PC-9 (cell line): ENCODE measurements around the gene PNPLA2. TPM values are rescaled to one million over a fixed set of nuclear protein-coding genes. Genes with fewer than 3 reads are reported as not detected.

Experiments used
- BruUV-seq: library from RNA; stranded (reverse); fragments of 400-500 nt; replicated peaks from 2 replicates; lab custom pipeline; 2021; lab: Mats Ljungman, UMichigan
- CTCF ChIA-PET: fragments of 300-600 bp; sonication (Branson Sonifier 250); formaldehyde crosslinking; loops from one replicate; lab custom pipeline; 2022; ENCODE audit warnings: antibody characterized with exemption; lab: Charles Lee
- POLR2A ChIA-PET: fragments of 300-600 bp; sonication (Branson Sonifier 250); formaldehyde crosslinking; loops from one replicate; lab custom pipeline; 2022; ENCODE audit warnings: antibody characterized with exemption; ENCODE audit not compliant: unreplicated experiment; lab: Charles Lee
- DNase-seq, 2 experiments: peaks; one replicate each; pipeline versions ENCODE4 v3.0.0 to v3.0.0-alpha.2; 2015 to 2022; ENCODE audit warnings: mixed read lengths in 1 of 2
- H2AFZ ChIP-seq: fragments of 200-600 bp; sonication (generic); 2 replicates; pipeline ENCODE4 v1.8.1; 2017; ENCODE audit warnings: antibody characterized with exemption
- H3F3A ChIP-seq: fragments of 200-600 bp; sonication (generic); 2 replicates; pipeline ENCODE4 v1.8.1; 2017; ENCODE audit warnings: antibody characterized with exemption, mild to moderate bottlenecking, low read depth; ENCODE audit not compliant: insufficient read depth
- H3K27ac ChIP-seq: fragments of 200-600 bp; sonication (generic); 2 replicates; pipeline ENCODE4 v1.6.1; 2016; ENCODE audit warnings: mixed run types
- H3K27me3 ChIP-seq: fragments of 200-600 bp; sonication (generic); 2 replicates; pipeline ENCODE4 v1.6.1; 2016; ENCODE audit warnings: low read depth, mixed run types; ENCODE audit not compliant: insufficient read depth
- H3K36me3 ChIP-seq: fragments of 200-600 bp; sonication (generic); 2 replicates; pipeline ENCODE4 v1.6.1; 2016; ENCODE audit warnings: low read depth, mixed run types
- H3K4me1 ChIP-seq: fragments of 200-600 bp; sonication (generic); replicated peaks from 2 replicates; pipeline ENCODE4 v1.6.1; 2016; ENCODE audit warnings: mixed run types; ENCODE audit not compliant: insufficient read depth
- H3K4me2 ChIP-seq: fragments of 200-600 bp; sonication (generic); 2 replicates; pipeline ENCODE4 v1.6.1; 2017; ENCODE audit warnings: mixed run types
- H3K4me3 ChIP-seq: fragments of 200-600 bp; sonication (generic); 2 replicates; pipeline ENCODE4 v1.6.1; 2016; ENCODE audit warnings: mixed run types
- H3K79me2 ChIP-seq: fragments of 200-600 bp; sonication (generic); 2 replicates; pipeline ENCODE4 v1.6.1; 2017; ENCODE audit warnings: low read depth, mixed run types
- H3K9me2 ChIP-seq: fragments of 200-600 bp; sonication (generic); 2 replicates; pipeline ENCODE4 v1.8.1; 2017; ENCODE audit warnings: mild to moderate bottlenecking; ENCODE audit not compliant: insufficient read depth
- H3K9me3 ChIP-seq: fragments of 200-600 bp; sonication (generic); 2 replicates; pipeline ENCODE4 v1.8.1; 2016; ENCODE audit warnings: low read depth; ENCODE audit not compliant: insufficient read depth
- H4K20me1 ChIP-seq: fragments of 200-600 bp; sonication (generic); 2 replicates; pipeline ENCODE4 v1.8.1; 2017; ENCODE audit not compliant: insufficient read depth
- EZH2 ChIP-seq: fragments of 200-600 bp; sonication (generic); IDR thresholded peaks from 2 replicates; pipeline ENCODE4 v1.8.0; 2017; ENCODE audit warnings: antibody characterized with exemption, low read depth
- intact Hi-C: fragments of 100-400 bp; cut with micrococcal nuclease; formaldehyde crosslinking; loops from one replicate; pipeline ENCODE4 v1.10.0; 2022; ENCODE audit not compliant: unreplicated experiment
- total RNA-seq: library from RNA; stranded (reverse); gene quantifications from 2 replicates; pipeline ENCODE4 v1.2.3, GENCODE V29; 2021
- TF ChIP-seq, protein P1 (sequence below): fragments of 200-600 bp; sonication (generic); conservative IDR thresholded peaks from 2 replicates; pipeline ENCODE4 v1.6.1; 2017; ENCODE audit warnings: mixed run types, antibody characterized with exemption, mild to moderate bottlenecking, moderate library complexity

The PNPLA2 gene
- total RNA-seq, 1 experiment from 2014 or later = 137 TPM

DNA sequence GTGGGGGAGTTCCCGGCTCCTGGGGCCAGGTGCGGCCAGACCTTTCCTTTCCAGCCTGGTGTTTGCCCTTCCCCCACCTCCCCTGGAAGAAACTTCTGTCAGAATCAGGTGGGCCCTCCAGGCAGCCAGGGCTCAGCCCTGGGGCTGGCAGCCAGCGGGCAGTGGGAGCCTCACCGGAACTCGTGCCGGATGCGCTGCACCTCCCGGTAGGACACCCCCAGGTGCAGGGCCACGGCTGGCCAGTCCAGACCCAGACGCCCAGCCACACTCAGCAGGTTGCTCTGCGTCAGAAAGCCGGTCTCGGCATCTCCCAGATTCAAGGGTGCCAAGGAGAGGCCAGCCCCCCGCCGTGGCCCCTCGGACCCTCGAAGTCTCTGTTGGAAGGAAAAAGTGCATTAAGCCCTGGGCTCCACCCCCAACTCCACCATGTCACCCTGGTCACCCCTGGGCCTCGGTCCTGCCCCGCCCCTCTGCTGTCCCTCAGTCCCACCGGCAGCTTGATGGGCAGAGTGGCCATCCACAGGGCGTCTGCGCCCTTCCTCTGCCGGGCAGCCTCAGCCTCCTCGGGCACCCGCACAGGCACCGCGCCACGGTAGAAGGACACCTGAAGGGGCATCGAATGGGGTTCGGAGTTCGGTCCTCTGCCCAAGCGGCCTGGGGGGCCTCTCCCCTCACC is 18.9 kb upstream of the PNPLA2 start:
- ChIA-PET POLR2A (no interaction called here), CTCF (no interaction called here)
- Histone ChIP-seq H3F3A (peaks cover 3% of the 10 kb centered on the region; the same call in 1 of the 2 replicates), H3K36me3 (no peaks in the 10 kb centered on the region), H3K9me2 (no peaks in the 10 kb centered on the region), H4K20me1 (no peaks in the 10 kb centered on the region), H3K4me2 (no peak overlapping the region), H3K27me3 (no peaks in the 10 kb centered on the region), H3K4me1 (peaks cover 8% of the 10 kb centered on the region), H3K27ac (no peak overlapping the region), H3K79me2 (no peaks in the 10 kb centered on the region), H3K4me3 (no peak overlapping the region), H3K9me3 (no peaks in the 10 kb centered on the region), H2AFZ (no peak overlapping the region)
- DNase-seq = peak in 1 of 2 experiments; percentile 30
- TF ChIP-seq EZH2 = no peak
- TF ChIP-seq, protein P1, sequence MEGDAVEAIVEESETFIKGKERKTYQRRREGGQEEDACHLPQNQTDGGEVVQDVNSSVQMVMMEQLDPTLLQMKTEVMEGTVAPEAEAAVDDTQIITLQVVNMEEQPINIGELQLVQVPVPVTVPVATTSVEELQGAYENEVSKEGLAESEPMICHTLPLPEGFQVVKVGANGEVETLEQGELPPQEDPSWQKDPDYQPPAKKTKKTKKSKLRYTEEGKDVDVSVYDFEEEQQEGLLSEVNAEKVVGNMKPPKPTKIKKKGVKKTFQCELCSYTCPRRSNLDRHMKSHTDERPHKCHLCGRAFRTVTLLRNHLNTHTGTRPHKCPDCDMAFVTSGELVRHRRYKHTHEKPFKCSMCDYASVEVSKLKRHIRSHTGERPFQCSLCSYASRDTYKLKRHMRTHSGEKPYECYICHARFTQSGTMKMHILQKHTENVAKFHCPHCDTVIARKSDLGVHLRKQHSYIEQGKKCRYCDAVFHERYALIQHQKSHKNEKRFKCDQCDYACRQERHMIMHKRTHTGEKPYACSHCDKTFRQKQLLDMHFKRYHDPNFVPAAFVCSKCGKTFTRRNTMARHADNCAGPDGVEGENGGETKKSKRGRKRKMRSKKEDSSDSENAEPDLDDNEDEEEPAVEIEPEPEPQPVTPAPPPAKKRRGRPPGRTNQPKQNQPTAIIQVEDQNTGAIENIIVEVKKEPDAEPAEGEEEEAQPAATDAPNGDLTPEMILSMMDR = no peak
- BruUV-seq = no TSS peak
- intact Hi-C loops = loop anchor here (5.0 kb wide), 1 partner anchor 52 kb away; the partner anchor contains the start of gene TALDO1

DNA sequence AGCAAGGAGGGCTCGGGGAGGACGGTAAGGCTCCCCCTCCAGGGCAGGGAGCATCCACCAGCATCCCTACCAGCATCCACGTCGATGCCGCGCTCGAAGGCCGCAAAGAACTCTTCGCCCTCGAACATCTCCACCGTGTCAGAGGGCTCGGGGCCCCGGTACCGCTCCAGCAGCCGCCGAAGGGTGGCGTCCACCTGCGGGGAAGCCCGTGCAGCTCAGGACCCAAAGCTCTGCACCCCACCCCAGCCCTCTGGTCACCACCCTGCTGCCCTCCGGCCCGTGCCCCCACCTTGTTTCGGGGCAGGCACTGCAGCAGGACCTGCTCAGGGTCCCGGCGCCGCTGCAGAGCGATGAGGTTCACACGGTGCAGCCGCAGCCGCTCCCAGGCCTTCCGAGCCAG is 18.2 kb upstream of the PNPLA2 start:
- Histone ChIP-seq H3K79me2 (no peaks in the 10 kb centered on the region), H3K36me3 (no peaks in the 10 kb centered on the region), H3K9me2 (no peaks in the 10 kb centered on the region), H3K4me2 (no peak overlapping the region), H3F3A (peaks cover 3% of the 10 kb centered on the region; the same call in 1 of the 2 replicates), H3K27me3 (no peaks in the 10 kb centered on the region), H3K4me1 (peaks cover 8% of the 10 kb centered on the region), H3K4me3 (no peak overlapping the region), H3K9me3 (no peaks in the 10 kb centered on the region), H2AFZ (no peak overlapping the region), H4K20me1 (no peaks in the 10 kb centered on the region), H3K27ac (no peak overlapping the region)
- BruUV-seq = no TSS peak
- no peak for DNase-seq
- intact Hi-C loops = no loop called here
- TF ChIP-seq, protein P1 = no peak
- TF ChIP-seq EZH2 = no peak
- ChIA-PET CTCF (no interaction called here), POLR2A (no interaction called here)

DNA sequence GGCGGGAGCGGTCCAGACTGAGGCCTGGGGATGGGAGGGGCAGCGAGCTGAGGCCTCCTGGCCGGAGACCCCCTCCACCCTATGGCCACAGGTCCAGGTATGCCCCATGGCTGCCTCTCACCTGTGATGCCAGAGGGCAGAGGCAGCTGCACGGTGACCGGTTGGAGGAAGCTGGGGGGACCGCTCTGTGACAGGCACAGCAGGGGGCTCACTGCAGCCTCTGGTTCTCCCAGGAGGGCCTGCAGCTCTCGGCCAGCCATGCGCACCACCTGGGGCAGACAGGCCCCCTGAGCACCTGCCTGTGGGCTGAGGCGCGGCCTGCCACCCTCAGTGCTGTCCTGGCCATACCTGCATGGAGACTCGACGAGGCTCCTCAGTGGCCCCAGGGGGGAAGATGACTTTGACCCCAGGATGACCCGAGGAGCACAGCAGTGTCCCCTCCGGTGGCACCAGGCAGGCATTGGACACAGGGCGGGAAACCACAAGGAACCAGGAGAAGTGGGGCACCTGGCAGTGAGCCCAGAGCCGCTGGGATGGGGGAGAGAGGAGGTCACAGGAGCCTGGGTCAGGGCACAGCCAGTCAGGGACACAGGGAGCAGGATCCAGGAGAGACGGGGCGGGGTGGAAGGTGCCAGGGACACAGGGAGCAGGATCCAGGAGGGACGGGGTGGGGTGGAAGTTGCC is 17.5 kb upstream of the PNPLA2 start:
- no TSS peak for BruUV-seq
- intact Hi-C loops = no loop called here
- peak in 1 of 2 experiments; percentile 22 for DNase-seq
- no peaks in the 10 kb centered on the region for H3K79me2 ChIP-seq
- no peaks in the 10 kb centered on the region for H3K9me3 ChIP-seq
- CTCF ChIA-PET = no interaction called here
- TF ChIP-seq, protein P1 = no peak
- no peak for TF ChIP-seq EZH2
- H2AFZ ChIP-seq = no peak overlapping the region
- no peak overlapping the region for H3K4me3 ChIP-seq
- H4K20me1 ChIP-seq = no peaks in the 10 kb centered on the region
- H3K27ac ChIP-seq = no peak overlapping the region
- POLR2A ChIA-PET = no interaction called here
- H3K27me3 ChIP-seq = no peaks in the 10 kb centered on the region
- H3K4me1 ChIP-seq = peaks cover 8% of the 10 kb centered on the region
- H3F3A ChIP-seq = peaks cover 3% of the 10 kb centered on the region; the same call in 1 of the 2 replicates
- H3K9me2 ChIP-seq = no peaks in the 10 kb centered on the region
- H3K36me3 ChIP-seq = no peaks in the 10 kb centered on the region
- no peak overlapping the region for H3K4me2 ChIP-seq
